BE2C (cell line): ENCODE measurements around the gene ASB15.
"Not testable (repeated sequence)": the region's sequence is repeated elsewhere in the genome, so short reads cannot be mapped to it uniquely, and the experiment has no call there.

Experiments used
- DNase-seq: peaks from one replicate; pipeline ENCODE4 v3.0.0-alpha.2; 2020
- H3K27me3 ChIP-seq: fragments of 250-450 bp; sonication (Bioruptor Pico); 2 replicates; pipeline ENCODE4 v1.5.1; 2020; ENCODE audit warnings: mild to moderate bottlenecking
- H3K36me3 ChIP-seq: fragments of 250-450 bp; sonication (Bioruptor Pico); 2 replicates; pipeline ENCODE4 v1.5.1; 2020; ENCODE audit warnings: mild to moderate bottlenecking
- H3K4me1 ChIP-seq: fragments of 250-450 bp; sonication (Bioruptor Pico); 2 replicates; pipeline ENCODE4 v1.5.1; 2020
- H3K4me3 ChIP-seq: 2 replicates; pipeline ENCODE4 v1.5.1; 2011; ENCODE audit warnings: low read depth, low read length
- H3K9me3 ChIP-seq: fragments of 250-450 bp; sonication (Bioruptor Pico); 2 replicates; pipeline ENCODE4 v1.5.1; 2020
- CTCF ChIP-seq: IDR thresholded peaks from 2 replicates; pipeline ENCODE4 v1.5.1; 2012; ENCODE audit warnings: mild to moderate bottlenecking, low read depth, low read length

The ASB15 gene

GRCh38 chr7:123625254-123625653 is 23.6 kb downstream of the ASB15 start:
- Histone ChIP-seq H3K27me3 (no peaks in the 10 kb centered on the region), H3K4me1 (peaks cover 4% of the 10 kb centered on the region; the same call in 1 of the 2 replicates), H3K36me3 (no peaks in the 10 kb centered on the region), H3K4me3 (no peak overlapping the region), H3K9me3 (no peaks in the 10 kb centered on the region)
- no peak for TF ChIP-seq CTCF
- no peak for DNase-seq

GRCh38 chr7:123627851-123628250 is 26.2 kb downstream of the ASB15 start:
- Histone ChIP-seq H3K4me1 (peaks cover 4% of the 10 kb centered on the region; the same call in 1 of the 2 replicates), H3K9me3 (no peaks in the 10 kb centered on the region), H3K36me3 (no peaks in the 10 kb centered on the region), H3K4me3 (no peak overlapping the region), H3K27me3 (no peaks in the 10 kb centered on the region)
- no peak for DNase-seq
- TF ChIP-seq CTCF = no peak

- Histone ChIP-seq H3K36me3 (no peaks in the 10 kb centered on the region), H3K4me1 (peaks cover 4% of the 10 kb centered on the region), H3K9me3 (no peaks in the 10 kb centered on the region), H3K27me3 (no peaks in the 10 kb centered on the region), H3K4me3 (no peak overlapping the region)
- DNase-seq = no peak
- TF ChIP-seq CTCF = no peak
Observed at GRCh38 chr7:123628829-123629228, 27.2 kb downstream of the ASB15 start.

- H3K36me3 ChIP-seq = no peaks in the 10 kb centered on the region
- TF ChIP-seq CTCF = no peak
- peaks cover 4% of the 10 kb centered on the region for H3K4me1 ChIP-seq
- DNase-seq = no peak
- no peaks in the 10 kb centered on the region for H3K27me3 ChIP-seq
- no peak overlapping the region for H3K4me3 ChIP-seq
- no peaks in the 10 kb centered on the region for H3K9me3 ChIP-seq
Observed at GRCh38 chr7:123629281-123629680, 27.7 kb downstream of the ASB15 start.

DNA sequence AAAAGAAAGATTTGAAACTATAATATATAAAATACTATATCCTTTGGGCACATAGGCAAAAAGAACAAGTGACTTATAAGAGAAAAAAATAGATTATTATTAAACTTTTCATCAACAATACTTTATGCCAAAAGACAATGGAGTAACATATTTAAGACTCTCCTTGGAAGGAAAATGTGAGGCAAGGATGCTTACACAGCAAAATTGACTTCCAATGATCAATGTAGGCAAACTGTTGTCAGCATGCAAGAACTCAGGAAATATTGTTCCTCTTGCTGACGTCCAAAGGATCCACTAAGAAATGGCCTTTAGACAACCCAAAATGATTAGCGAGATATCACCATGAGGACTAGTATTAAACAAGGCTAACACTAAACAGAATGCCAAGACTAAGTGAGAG is 31.2 kb downstream of the ASB15 start:
- no peak for DNase-seq
- Histone ChIP-seq H3K9me3 (no peaks in the 10 kb centered on the region), H3K27me3 (no peaks in the 10 kb centered on the region), H3K4me1 (peaks cover 4% of the 10 kb centered on the region), H3K36me3 (no peaks in the 10 kb centered on the region), H3K4me3 (no peak overlapping the region)
- TF ChIP-seq CTCF = no peak

DNA sequence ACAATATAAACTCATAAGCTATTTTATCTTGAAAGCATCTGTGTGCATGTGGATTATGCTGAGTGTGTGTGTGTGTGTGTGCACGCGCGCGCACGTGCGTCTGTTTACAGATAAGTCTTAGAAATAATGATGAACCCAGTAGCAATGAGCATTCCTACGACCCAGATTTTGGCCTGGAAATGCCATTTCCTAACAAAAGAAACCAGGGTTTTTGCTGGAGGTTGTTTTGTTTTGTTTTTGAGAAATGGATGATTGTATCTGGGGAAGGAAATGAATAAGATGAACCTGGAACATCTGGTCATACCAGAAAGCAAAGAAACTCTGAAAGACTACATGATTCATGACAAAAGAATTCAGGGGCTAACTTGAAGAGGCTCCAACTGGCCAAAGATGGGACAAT is 31.9 kb downstream of the ASB15 start:
- no peaks in the 10 kb centered on the region for H3K9me3 ChIP-seq
- no peaks in the 10 kb centered on the region for H3K36me3 ChIP-seq
- H3K27me3 ChIP-seq = no peaks in the 10 kb centered on the region
- H3K4me1 ChIP-seq = no peaks in the 10 kb centered on the region; the same call in none of the 2 replicates
- TF ChIP-seq CTCF = no peak
- no peak for DNase-seq
- no peak overlapping the region for H3K4me3 ChIP-seq

GRCh38 chr7:123634011-123634573 is 32.5 kb downstream of the ASB15 start:
- not testable (repeated sequence) for H3K9me3 ChIP-seq, H3K4me3 ChIP-seq, H3K4me1 ChIP-seq, DNase-seq, H3K36me3 ChIP-seq, H3K27me3 ChIP-seq
